Choroid plexus epithelial cell (primary cell): Measurements from ENCODE around the gene LRRC8C.

Experiments
- DNase-seq: peaks from one replicate; pipeline ENCODE4 v3.0.0-alpha.2; 2010; ENCODE audit warnings: low read depth
- H3K4me3 ChIP-seq: 2 replicates; pipeline ENCODE4 v1.5.1; 2011; ENCODE audit warnings: low read depth, mild to moderate bottlenecking, control low read depth, low read length, moderate library complexity
- TF ChIP-seq, protein P1 (sequence below): conservative IDR thresholded peaks from 2 replicates; pipeline ENCODE4 v1.5.1; 2011; ENCODE audit warnings: low read depth, mild to moderate bottlenecking, control low read depth, inconsistent platforms, low read length, moderate library complexity

LRRC8C gene

GRCh38 chr1:89690595-89690994, 57.7 kb downstream of the LRRC8C start:
- no peak for DNase-seq
- H3K4me3 ChIP-seq, result no peak overlapping the region
- TF ChIP-seq, protein P1, sequence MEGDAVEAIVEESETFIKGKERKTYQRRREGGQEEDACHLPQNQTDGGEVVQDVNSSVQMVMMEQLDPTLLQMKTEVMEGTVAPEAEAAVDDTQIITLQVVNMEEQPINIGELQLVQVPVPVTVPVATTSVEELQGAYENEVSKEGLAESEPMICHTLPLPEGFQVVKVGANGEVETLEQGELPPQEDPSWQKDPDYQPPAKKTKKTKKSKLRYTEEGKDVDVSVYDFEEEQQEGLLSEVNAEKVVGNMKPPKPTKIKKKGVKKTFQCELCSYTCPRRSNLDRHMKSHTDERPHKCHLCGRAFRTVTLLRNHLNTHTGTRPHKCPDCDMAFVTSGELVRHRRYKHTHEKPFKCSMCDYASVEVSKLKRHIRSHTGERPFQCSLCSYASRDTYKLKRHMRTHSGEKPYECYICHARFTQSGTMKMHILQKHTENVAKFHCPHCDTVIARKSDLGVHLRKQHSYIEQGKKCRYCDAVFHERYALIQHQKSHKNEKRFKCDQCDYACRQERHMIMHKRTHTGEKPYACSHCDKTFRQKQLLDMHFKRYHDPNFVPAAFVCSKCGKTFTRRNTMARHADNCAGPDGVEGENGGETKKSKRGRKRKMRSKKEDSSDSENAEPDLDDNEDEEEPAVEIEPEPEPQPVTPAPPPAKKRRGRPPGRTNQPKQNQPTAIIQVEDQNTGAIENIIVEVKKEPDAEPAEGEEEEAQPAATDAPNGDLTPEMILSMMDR, result no peak

- TF ChIP-seq, protein P1, result no peak
- peak; percentile 34 for DNase-seq
- H3K4me3 ChIP-seq, result no peak overlapping the region
Observed at GRCh38 chr1:89692601-89693521, 59.9 kb downstream of the LRRC8C start.

DNA sequence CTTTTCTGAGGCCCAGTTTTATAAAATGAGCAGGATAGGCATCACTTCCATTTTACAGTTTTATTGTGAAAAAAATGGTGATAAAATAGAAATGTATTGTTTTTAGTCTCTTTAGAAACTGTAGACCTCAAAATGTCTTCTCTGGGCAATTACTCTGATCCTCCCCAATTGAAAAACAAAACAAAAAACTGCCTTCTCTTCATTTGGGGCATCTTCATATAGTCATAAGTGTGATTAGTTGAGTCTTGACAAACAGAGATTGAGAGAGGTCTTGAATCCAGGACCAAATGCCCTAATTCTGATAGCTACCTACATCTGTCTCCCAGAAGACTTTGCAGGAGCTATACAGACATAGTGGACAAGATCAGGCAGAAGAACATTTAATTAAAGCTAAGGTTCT, 62.9 kb downstream of the LRRC8C start:
- no peak overlapping the region for H3K4me3 ChIP-seq
- DNase-seq, result no peak
- TF ChIP-seq, protein P1, result no peak

GRCh38 chr1:89697383-89697782, 64.5 kb downstream of the LRRC8C start:
- TF ChIP-seq, protein P1, result no peak
- no peak overlapping the region for H3K4me3 ChIP-seq
- DNase-seq, result peak; percentile 36

- TF ChIP-seq, protein P1, result no peak
- H3K4me3 ChIP-seq, result no peak overlapping the region
- DNase-seq, result peak; percentile 27
Observed at GRCh38 chr1:89698020-89698560, 65.2 kb downstream of the LRRC8C start.

GRCh38 chr1:89698624-89699023, 65.7 kb downstream of the LRRC8C start:
- TF ChIP-seq, protein P1, result no peak
- peak; percentile 49 for DNase-seq
- no peak overlapping the region for H3K4me3 ChIP-seq

GRCh38 chr1:89699451-89699986, 66.6 kb downstream of the LRRC8C start:
- TF ChIP-seq, protein P1, result no peak
- no peak for DNase-seq
- no peak overlapping the region for H3K4me3 ChIP-seq
